Measurements from ENCODE around the gene YY1. TPM values are rescaled to one million over a fixed set of nuclear protein-coding genes. Genes with fewer than 3 reads are reported as not detected.

The YY1 gene
- 28.3 and 38.1 TPM in 2 replicates for total RNA-seq

DNA sequence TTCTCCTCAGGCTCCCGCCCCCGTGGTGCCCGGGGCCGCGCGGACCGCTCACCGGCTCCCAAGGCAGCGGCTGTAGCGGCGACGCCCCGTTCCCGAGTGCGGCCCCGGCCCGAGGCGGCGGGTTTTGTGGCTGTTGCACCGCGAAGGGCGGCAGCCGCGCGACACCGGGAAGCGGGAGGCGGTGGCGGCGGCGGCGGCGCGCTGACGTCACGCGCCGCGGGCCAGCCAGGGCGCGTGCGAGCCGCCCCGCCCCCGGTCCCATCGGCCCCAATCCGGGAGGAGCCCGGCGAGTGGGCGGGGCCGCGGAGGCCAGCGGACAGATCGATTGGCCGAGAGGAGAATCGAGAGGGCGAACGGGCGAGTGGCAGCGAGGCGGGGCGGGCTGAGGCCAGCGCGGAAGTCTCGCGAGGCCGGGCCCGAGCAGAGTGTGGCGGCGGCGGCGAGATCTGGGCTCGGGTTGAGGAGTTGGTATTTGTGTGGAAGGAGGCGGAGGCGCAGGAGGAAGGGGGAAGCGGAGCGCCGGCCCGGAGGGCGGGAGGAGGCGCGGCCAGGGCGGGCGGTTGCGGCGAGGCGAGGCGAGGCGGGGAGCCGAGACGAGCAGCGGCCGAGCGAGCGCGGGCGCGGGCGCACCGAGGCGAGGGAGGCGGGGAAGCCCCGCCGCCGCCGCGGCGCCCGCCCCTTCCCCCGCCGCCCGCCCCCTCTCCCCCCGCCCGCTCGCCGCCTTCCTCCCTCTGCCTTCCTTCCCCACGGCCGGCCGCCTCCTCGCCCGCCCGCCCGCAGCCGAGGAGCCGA lies at the start of gene YY1:
TSS of gene YY1 (plus strand) at position 726 of the 792 bp plus-strand sequence. CDS start 101 bp downstream, outside the sequence.

DNA sequence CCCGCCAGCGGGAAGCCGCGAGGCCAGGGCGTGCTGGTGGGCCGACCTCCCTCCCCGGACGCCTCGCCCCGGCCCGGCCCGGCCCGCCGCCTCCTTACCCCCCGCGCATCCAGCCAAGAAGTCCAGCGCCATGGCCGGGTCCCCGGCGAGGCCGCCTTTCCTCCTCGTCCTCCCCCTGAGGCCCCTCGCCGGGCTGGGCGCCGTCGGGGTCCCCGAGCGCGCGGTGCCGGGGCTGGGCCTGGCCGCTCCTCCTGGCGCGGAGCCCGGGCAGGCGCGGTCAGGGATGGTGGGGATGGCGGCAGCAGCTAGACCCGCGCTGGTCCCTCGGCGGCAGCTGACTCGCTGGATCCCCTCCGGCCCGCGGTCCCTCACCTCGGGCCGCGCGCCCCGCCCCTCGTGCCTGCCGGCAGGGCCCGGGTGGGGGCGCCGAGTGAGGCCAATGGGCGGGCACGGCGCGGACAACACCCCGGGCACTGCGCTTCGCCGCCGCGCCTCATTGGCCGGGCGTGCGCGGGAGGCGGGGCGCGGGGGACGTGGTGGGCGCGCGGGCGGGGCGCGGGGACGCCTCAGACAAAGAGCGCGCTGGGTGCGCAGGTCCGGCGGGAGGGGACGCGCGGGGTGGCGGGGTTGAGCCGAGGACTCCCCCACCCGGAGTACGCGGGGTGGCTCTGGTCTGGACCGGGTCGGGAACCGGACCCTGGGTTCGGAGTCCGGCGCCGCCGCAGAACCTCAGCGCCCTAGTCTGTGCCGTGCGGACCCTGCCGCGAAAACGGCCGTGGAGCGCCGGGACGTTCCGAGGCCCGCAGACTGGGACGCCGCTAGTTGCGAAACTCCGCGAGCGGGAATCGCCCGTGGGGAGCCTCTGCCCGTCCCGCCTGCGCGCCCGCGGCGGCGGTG lies 67.4 kb downstream of the YY1 start, which contains the start of gene SLC25A29:
TSS of gene SLC25A29 (minus strand) at position 344 of the 897 bp plus-strand sequence. CDS start at position 132, 212 bp downstream.

DNA sequence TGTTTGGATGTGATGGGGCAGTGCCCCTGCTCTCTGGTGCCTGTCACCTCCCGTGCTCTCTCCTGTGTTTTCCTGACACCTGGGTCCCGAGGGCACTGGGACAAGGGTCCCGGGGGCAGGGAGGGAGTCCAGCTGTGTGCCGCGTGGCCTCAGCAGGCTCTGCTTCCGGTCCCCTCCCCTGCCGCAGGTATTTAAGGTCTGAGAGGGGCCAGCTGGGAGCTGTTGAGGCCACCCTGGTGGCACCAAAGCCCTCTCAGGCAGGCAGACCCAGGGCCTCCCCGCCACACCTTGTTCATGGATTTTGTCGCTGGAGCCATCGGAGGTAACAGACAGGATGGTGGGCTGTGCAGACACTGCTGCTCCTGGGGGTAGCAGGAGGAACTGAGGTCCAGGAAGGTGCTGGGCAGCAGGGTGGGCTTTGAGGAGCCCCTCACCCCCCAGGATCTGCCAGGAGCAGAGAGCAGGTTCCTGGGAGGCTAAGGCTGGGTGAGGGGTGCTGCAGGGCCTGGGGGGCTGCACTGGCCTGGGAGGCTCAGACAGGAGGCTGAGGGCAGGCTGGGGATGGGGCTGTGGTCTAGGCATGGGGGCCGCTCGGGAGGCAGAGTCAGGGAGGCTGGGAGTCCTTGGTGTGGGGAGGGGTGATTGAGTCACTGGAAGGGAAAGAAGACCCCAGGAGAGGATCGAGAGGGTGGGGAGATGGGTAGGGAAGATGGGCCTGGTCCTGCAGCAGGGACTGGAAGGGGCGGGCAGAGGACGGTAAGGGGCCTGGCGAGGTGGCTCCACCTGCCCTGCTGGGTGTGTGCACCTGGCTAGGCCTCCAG lies 84.4 kb downstream of the YY1 start, which contains the start of gene SLC25A47:
TSS of gene SLC25A47 (plus strand) at position 219 of the 821 bp plus-strand sequence. CDS start at position 295, 76 bp downstream.

Other genes starting within 250 kb of the YY1 start
- gene EVL, start 173.7 kb upstream of the YY1 start, total RNA-seq, result 13.5 and 19.7 TPM in 2 replicates
- under 0.01 and 0.46 TPM in 2 replicates for gene DEGS2, start 79.5 kb upstream of the YY1 start, total RNA-seq
- 23.5 and 29.3 TPM in 2 replicates for gene SLC25A29, start 67.3 kb downstream of the YY1 start, total RNA-seq
- gene SLC25A47, start 84.2 kb downstream of the YY1 start, total RNA-seq, result not detected in 2 replicates
- 24.3 and 24.8 TPM in 2 replicates for gene WDR25, start 137.3 kb downstream of the YY1 start, total RNA-seq